Measurements from ENCODE around the gene SERPINI1. TPM values are rescaled to one million over a fixed set of nuclear protein-coding genes. Genes with fewer than 3 reads are reported as not detected.

SERPINI1 gene, protein sequence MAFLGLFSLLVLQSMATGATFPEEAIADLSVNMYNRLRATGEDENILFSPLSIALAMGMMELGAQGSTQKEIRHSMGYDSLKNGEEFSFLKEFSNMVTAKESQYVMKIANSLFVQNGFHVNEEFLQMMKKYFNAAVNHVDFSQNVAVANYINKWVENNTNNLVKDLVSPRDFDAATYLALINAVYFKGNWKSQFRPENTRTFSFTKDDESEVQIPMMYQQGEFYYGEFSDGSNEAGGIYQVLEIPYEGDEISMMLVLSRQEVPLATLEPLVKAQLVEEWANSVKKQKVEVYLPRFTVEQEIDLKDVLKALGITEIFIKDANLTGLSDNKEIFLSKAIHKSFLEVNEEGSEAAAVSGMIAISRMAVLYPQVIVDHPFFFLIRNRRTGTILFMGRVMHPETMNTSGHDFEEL
- 66.2 TPM for total RNA-seq (ENCODE audit: unreplicated experiment)
- long read RNA-seq, transcript SERPINI1-202 (9 exons, 1,890 nt) = major isoform, 76 of 90 reads
- long read RNA-seq, partial matches to known transcripts = 7 of 90 reads
- long read RNA-seq, other reads (novel, unspliced or antisense) = 5 of 90 reads

- TF ChIP-seq CTCF (IDR thresholded peaks at IDR 0.05; ENCODE audit: partially characterized antibody, unreplicated experiment) = no peak
- no peak within 1 kb of the TSS for H3K27ac Mint-ChIP-seq (ENCODE audit: unreplicated experiment)
- H3K4me3 Mint-ChIP-seq (ENCODE audit: unreplicated experiment) = no peak within 1 kb of the TSS
- no peaks in the 10 kb centered on the region for H3K36me3 Mint-ChIP-seq (ENCODE audit: unreplicated experiment)
- DNase-seq = peak; percentile 88
- H3K27me3 Mint-ChIP-seq (ENCODE audit: unreplicated experiment) = no peaks in the 10 kb centered on the region
- H3K4me1 Mint-ChIP-seq (ENCODE audit: low read depth, unreplicated experiment) = peaks cover 18% of the 10 kb centered on the region
- peaks cover 2% of the 10 kb centered on the region for H3K9me3 Mint-ChIP-seq (ENCODE audit: unreplicated experiment)
Measured at GRCh38 chr3:167735233-167736138, at the start of gene SERPINI1. TSS of gene SERPINI1 (plus strand) at chr3:167735721. CDS start at chr3:167789129, 53,408 bp downstream.

DNA sequence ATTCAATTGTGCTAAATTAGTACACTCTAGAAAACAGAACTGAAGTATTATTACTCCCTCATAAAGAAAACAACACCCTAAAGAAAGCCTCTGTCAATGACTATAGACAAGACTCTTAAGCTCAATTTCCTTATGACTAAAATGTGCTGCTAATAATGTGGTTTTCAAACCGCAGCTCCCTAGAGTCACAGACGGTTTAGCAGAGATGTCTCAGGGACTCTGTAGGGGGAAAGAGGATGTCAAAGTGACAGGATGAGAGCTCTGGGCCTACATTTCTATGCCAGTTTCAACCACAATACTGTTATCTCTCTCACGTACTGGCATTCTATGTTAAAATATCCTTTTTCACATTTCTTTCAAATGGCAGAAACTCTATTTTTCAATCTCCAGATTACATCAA, 44.2 kb upstream of the SERPINI1 start:
- H3K27ac Mint-ChIP-seq (ENCODE audit: unreplicated experiment) = no peak overlapping the region
- no peaks in the 10 kb centered on the region for H3K9me3 Mint-ChIP-seq (ENCODE audit: unreplicated experiment)
- no peak overlapping the region for H3K4me3 Mint-ChIP-seq (ENCODE audit: unreplicated experiment)
- no peaks in the 10 kb centered on the region for H3K36me3 Mint-ChIP-seq (ENCODE audit: unreplicated experiment)
- no peaks in the 10 kb centered on the region for H3K4me1 Mint-ChIP-seq (ENCODE audit: low read depth, unreplicated experiment)
- H3K27me3 Mint-ChIP-seq (ENCODE audit: unreplicated experiment) = no peaks in the 10 kb centered on the region
- DNase-seq = no peak
- no peak for TF ChIP-seq CTCF (IDR thresholded peaks at IDR 0.05; ENCODE audit: partially characterized antibody, unreplicated experiment)

DNA sequence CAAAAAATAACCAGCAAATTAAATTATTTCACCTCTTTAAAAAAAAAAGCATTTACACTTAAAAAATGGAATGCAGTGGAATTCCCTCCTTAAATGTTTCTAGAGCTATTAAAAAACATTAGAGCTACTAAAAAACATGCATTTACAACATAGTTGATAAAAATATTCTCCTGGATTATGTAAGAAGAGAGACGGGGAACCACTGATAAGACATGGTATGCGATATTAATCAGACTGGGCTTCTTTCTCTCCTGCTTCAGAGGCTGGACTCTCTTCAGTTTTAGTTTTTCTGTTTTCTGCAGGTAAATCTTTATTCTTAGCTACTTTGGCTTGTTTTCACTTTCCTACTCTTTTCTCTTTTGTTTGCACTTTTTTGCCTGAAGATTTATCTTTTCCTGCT, 41.4 kb upstream of the SERPINI1 start:
- no peak for DNase-seq
- Mint-ChIP-seq H3K27ac (ENCODE audit: unreplicated experiment) (no peak overlapping the region), H3K36me3 (ENCODE audit: unreplicated experiment) (no peaks in the 10 kb centered on the region), H3K9me3 (ENCODE audit: unreplicated experiment) (no peaks in the 10 kb centered on the region), H3K27me3 (ENCODE audit: unreplicated experiment) (no peaks in the 10 kb centered on the region), H3K4me1 (ENCODE audit: low read depth, unreplicated experiment) (no peaks in the 10 kb centered on the region), H3K4me3 (ENCODE audit: unreplicated experiment) (no peak overlapping the region)
- TF ChIP-seq CTCF (IDR thresholded peaks at IDR 0.05; ENCODE audit: partially characterized antibody, unreplicated experiment) = no peak

DNA sequence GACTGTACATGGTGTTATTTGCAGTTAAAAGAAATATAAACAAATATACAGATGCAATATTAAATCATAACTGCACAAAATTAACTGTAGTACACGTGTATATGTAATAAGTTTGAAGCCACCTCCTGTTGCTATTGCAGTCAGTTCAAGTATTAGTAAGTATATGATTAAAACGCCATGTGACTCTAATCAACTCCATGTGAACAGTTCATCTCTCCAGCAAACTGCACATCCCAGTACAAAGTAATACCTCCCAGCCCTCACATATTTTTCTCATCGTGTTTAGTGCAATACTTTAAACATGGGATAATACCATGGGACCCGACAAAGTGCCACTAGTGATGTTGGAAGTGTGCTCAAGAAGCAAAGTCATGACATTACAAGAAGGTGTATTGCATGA, 35.5 kb upstream of the SERPINI1 start:
- Mint-ChIP-seq H3K4me3 (ENCODE audit: unreplicated experiment) (no peak overlapping the region), H3K36me3 (ENCODE audit: unreplicated experiment) (no peaks in the 10 kb centered on the region), H3K27me3 (ENCODE audit: unreplicated experiment) (no peaks in the 10 kb centered on the region), H3K27ac (ENCODE audit: unreplicated experiment) (no peak overlapping the region), H3K9me3 (ENCODE audit: unreplicated experiment) (no peaks in the 10 kb centered on the region), H3K4me1 (ENCODE audit: low read depth, unreplicated experiment) (no peaks in the 10 kb centered on the region)
- no peak for DNase-seq
- TF ChIP-seq CTCF (IDR thresholded peaks at IDR 0.05; ENCODE audit: partially characterized antibody, unreplicated experiment) = no peak
